Vagina (tissue), 2 donors: ENCODE data around the gene PRUNE2.

Experiments
- CTCF ChIP-seq, 3 experiments: fragments of 450-650 bp in 2 of 3; fragments of 200-600 bp in 1 of 3; sonication (generic) in 1 of 3; IDR thresholded peaks; one replicate each; pipeline ENCODE4 v1.5.1; 2017 to 2019; ENCODE audit warnings: antibody characterized with exemption in 3 of 3, mild to moderate bottlenecking in 2 of 3, moderate library complexity in 2 of 3
- POLR2A ChIP-seq, 2 donors: fragments of 450-650 bp; IDR thresholded peaks; one replicate each; pipeline ENCODE4 v1.6.1; 2017; ENCODE audit warnings: antibody characterized with exemption in 2 of 2, mild to moderate bottlenecking in 2 of 2, moderate library complexity in 2 of 2

- no peak for TF ChIP-seq CTCF (IDR thresholded peaks at IDR 0.05)
- TF ChIP-seq POLR2A (IDR thresholded peaks at IDR 0.05) = no peak
Measured at GRCh38 chr9:76744336-76744735, 161.6 kb downstream of the PRUNE2 start.
